ENCODE measurements around the gene TNFRSF25.

- TF ChIP-seq REST (IDR thresholded peaks at IDR 0.05; ENCODE audit: low read depth, low read length) (no peak), NRF1 (IDR thresholded peaks at IDR 0.05; ENCODE audit: low read depth, low read length) (no peak)
These were observed 15.9 kb downstream of the TNFRSF25 start for GRCh38 chr1:6450005-6450450.
